Measurements from ENCODE around the gene ANKRD39.

DNA sequence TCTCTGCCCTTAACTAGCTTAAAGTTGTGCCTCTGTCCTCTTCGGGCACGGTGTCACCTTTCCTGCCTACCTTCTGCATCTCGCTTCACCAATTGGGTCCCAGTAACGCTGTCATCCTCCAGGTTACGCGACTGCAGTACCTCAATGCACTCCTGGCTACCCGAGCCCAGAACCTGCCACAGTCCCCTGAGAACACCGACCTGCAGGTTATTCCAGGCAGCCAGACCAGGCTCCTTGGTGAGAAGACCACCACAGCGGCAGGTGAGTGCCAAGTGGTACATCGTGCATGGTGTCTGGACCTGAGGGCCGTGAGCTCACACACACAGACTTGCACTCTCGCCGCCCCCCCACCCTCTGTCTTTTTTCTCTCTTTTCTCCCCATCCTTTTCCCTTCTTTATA, 28.9 kb downstream of the ANKRD39 start:
- TF ChIP-seq, protein P1, sequence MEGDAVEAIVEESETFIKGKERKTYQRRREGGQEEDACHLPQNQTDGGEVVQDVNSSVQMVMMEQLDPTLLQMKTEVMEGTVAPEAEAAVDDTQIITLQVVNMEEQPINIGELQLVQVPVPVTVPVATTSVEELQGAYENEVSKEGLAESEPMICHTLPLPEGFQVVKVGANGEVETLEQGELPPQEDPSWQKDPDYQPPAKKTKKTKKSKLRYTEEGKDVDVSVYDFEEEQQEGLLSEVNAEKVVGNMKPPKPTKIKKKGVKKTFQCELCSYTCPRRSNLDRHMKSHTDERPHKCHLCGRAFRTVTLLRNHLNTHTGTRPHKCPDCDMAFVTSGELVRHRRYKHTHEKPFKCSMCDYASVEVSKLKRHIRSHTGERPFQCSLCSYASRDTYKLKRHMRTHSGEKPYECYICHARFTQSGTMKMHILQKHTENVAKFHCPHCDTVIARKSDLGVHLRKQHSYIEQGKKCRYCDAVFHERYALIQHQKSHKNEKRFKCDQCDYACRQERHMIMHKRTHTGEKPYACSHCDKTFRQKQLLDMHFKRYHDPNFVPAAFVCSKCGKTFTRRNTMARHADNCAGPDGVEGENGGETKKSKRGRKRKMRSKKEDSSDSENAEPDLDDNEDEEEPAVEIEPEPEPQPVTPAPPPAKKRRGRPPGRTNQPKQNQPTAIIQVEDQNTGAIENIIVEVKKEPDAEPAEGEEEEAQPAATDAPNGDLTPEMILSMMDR (conservative IDR thresholded peaks at IDR 0.05 in 1 of 2, IDR thresholded peaks at IDR 0.05 in 1 of 2; ENCODE audit: low read depth in 1 of 2, low read length in 2 of 2), result no peak
- TF ChIP-seq EZH2 (IDR thresholded peaks at IDR 0.05; ENCODE audit: low read length, missing control alignments), result no peak

Data from fibroblast of lung (primary cell).